Vagina (tissue), 2 donors: ENCODE data around the gene THPO.

Experiments used
- CTCF ChIP-seq, 3 experiments: fragments of 450-650 bp in 2 of 3; fragments of 200-600 bp in 1 of 3; sonication (generic) in 1 of 3; IDR thresholded peaks; one replicate each; pipeline ENCODE4 v1.5.1; 2017 to 2019; ENCODE audit warnings: antibody characterized with exemption in 3 of 3, mild to moderate bottlenecking in 2 of 3, moderate library complexity in 2 of 3
- POLR2A ChIP-seq, 2 donors: fragments of 450-650 bp; IDR thresholded peaks; one replicate each; pipeline ENCODE4 v1.6.1; 2017; ENCODE audit warnings: antibody characterized with exemption in 2 of 2, mild to moderate bottlenecking in 2 of 2, moderate library complexity in 2 of 2
- POLR2AphosphoS5 ChIP-seq, 2 donors: sonication (generic); formaldehyde crosslinking; IDR thresholded peaks; one replicate each; pipeline ENCODE4 v1.9.0; 2017; ENCODE audit warnings: antibody characterized with exemption in 2 of 2, mild to moderate bottlenecking in 2 of 2, low read depth in 1 of 2; ENCODE audit not compliant: insufficient read depth in 1 of 2

- TF ChIP-seq POLR2A (IDR thresholded peaks at IDR 0.05) = no peak
- TF ChIP-seq CTCF (IDR thresholded peaks at IDR 0.05) = no peak
- no peak for TF ChIP-seq POLR2AphosphoS5 (IDR thresholded peaks at IDR 0.05; ENCODE audit: insufficient read depth in 1 of 2, low read depth in 1 of 2)
Measured at GRCh38 chr3:184387174-184387714, 9.2 kb upstream of the THPO start.
